Natural killer cell treated with Interleukin-12 subunit alpha and Interleukin-12 subunit beta and Interleukin-15 and Interleukin-18, amount 100 ng/mL, for 72 hours (primary cell): ENCODE data around the gene LSM8. TPM values are rescaled to one million over a fixed set of nuclear protein-coding genes. Genes with fewer than 3 reads are reported as not detected.

Experiments
- ATAC-seq, 2 donors: fragments of 150-1000 bp; cut with Tn5 transposase in 1 of 2; sonication (Bioruptor Pico), chemical (Tn5 transposase) in 1 of 2; 2 replicates each; pipeline ENCODE4 v1.10.0; 2021
- DNase-seq: peaks from one replicate; pipeline ENCODE4 v3.0.0; 2022; ENCODE audit warnings: low spot score
- H3K27ac Mint-ChIP-seq, 2 donors: 1 replicate in 1 of 2; 2 replicates in 1 of 2; pipeline ENCODE4 v1.8.0; 2022; ENCODE audit warnings: mixed read lengths in 2 of 2, mild to moderate bottlenecking in 1 of 2, moderate library complexity in 1 of 2
- H3K27me3 Mint-ChIP-seq, 2 donors: 1 replicate in 1 of 2; 2 replicates in 1 of 2; pipeline ENCODE4 v1.8.0; 2022; ENCODE audit warnings: mixed read lengths in 2 of 2
- H3K36me3 Mint-ChIP-seq: one replicate; pipeline ENCODE4 v1.8.0; 2022; ENCODE audit warnings: mixed read lengths
- H3K4me1 Mint-ChIP-seq, 2 donors: 1 replicate in 1 of 2; 2 replicates in 1 of 2; pipeline ENCODE4 v1.8.0; 2022; ENCODE audit warnings: low read depth in 2 of 2, mixed read lengths in 2 of 2, mild to moderate bottlenecking in 1 of 2
- H3K4me3 Mint-ChIP-seq: one replicate; pipeline ENCODE4 v1.8.0; 2022; ENCODE audit warnings: mixed read lengths
- H3K9me3 Mint-ChIP-seq: 2 replicates; pipeline ENCODE4 v1.8.0; 2022; ENCODE audit warnings: mixed read lengths
- total RNA-seq, 2 donors: library from RNA; stranded (reverse); gene quantifications; one replicate each; pipeline ENCODE4 v1.2.3, GENCODE V29; 2022

The LSM8 gene
- total RNA-seq, 2 donors from 2014 or later, result 37.3 to 48.0 TPM

- Mint-ChIP-seq H3K9me3 (peaks cover 3% of the 10 kb centered on the region), H3K36me3 (peaks cover 27% of the 10 kb centered on the region), H3K27ac (peak overlapping the region; percentile 96 to 97), H3K4me1 (peaks cover 26 to 40% of the 10 kb centered on the region in 2 donors), H3K27me3 (no peaks in the 10 kb centered on the region), H3K4me3 (peak overlapping the region; percentile 97)
- no peak for DNase-seq
- ATAC-seq, result no peak
Observed at GRCh38 chr7:118182593-118183427, 1.2 kb upstream of the LSM8 start.

- Mint-ChIP-seq H3K4me1 (peaks cover 30 to 44% of the 10 kb centered on the region in 2 donors), H3K27me3 (no peaks in the 10 kb centered on the region), H3K9me3 (peaks cover 3% of the 10 kb centered on the region), H3K36me3 (peaks cover 33% of the 10 kb centered on the region), H3K27ac (peak overlapping the region; percentile 96 to 97), H3K4me3 (peak overlapping the region; percentile 97)
- peak; percentile 2 for ATAC-seq
- no peak for DNase-seq
Observed at GRCh38 chr7:118183428-118183785, 557 bp upstream of the LSM8 start.

- H3K36me3 Mint-ChIP-seq, result peaks cover 33% of the 10 kb centered on the region
- H3K4me1 Mint-ChIP-seq, result peaks cover 30 to 44% of the 10 kb centered on the region in 2 donors
- H3K27me3 Mint-ChIP-seq, result no peaks in the 10 kb centered on the region
- H3K9me3 Mint-ChIP-seq, result peaks cover 3% of the 10 kb centered on the region
- DNase-seq (no peak), ATAC-seq (no peak)
- H3K27ac Mint-ChIP-seq, result peak overlapping the region; percentile 96 to 97
- H3K4me3 Mint-ChIP-seq, result peak overlapping the region; percentile 97
Observed at GRCh38 chr7:118184565-118184940, 589 bp downstream of the LSM8 start.

GRCh38 chr7:118185163-118185860 lies 1.3 kb downstream of the LSM8 start:
- Mint-ChIP-seq H3K27me3 (no peaks in the 10 kb centered on the region), H3K4me3 (peak overlapping the region; percentile 97), H3K36me3 (peaks cover 33% of the 10 kb centered on the region), H3K4me1 (peaks cover 30 to 44% of the 10 kb centered on the region in 2 donors), H3K9me3 (peaks cover 3% of the 10 kb centered on the region), H3K27ac (peak overlapping the region; percentile 96 to 97)
- ATAC-seq, result no peak
- no peak for DNase-seq

GRCh38 chr7:118186501-118186900 lies 2.5 kb downstream of the LSM8 start:
- Mint-ChIP-seq H3K27me3 (no peaks in the 10 kb centered on the region), H3K36me3 (peaks cover 35% of the 10 kb centered on the region), H3K27ac (peak overlapping the region; percentile 96 to 97), H3K4me3 (peak overlapping the region; percentile 97), H3K9me3 (peaks cover 3% of the 10 kb centered on the region), H3K4me1 (peaks cover 30 to 44% of the 10 kb centered on the region in 2 donors)
- no peak for ATAC-seq
- no peak for DNase-seq

GRCh38 chr7:118194571-118194970 lies 10.6 kb downstream of the LSM8 start:
- DNase-seq (no peak), ATAC-seq (no peak)
- Mint-ChIP-seq H3K4me1 (no peaks in the 10 kb centered on the region), H3K9me3 (no peaks in the 10 kb centered on the region), H3K27me3 (no peaks in the 10 kb centered on the region), H3K4me3 (no peak overlapping the region), H3K36me3 (peaks cover 5% of the 10 kb centered on the region), H3K27ac (no peak overlapping the region)

GRCh38 chr7:118195837-118196474 lies 12.0 kb downstream of the LSM8 start:
- Mint-ChIP-seq H3K9me3 (no peaks in the 10 kb centered on the region), H3K36me3 (peaks cover 5% of the 10 kb centered on the region), H3K27ac (no peak overlapping the region), H3K4me3 (no peak overlapping the region), H3K27me3 (no peaks in the 10 kb centered on the region), H3K4me1 (no peaks in the 10 kb centered on the region)
- ATAC-seq (peak; percentile 40 to 68), DNase-seq (no peak)

GRCh38 chr7:118202061-118202460 lies 18.1 kb downstream of the LSM8 start:
- no peak overlapping the region for H3K27ac Mint-ChIP-seq
- no peak overlapping the region for H3K4me3 Mint-ChIP-seq
- no peaks in the 10 kb centered on the region for H3K36me3 Mint-ChIP-seq
- no peaks in the 10 kb centered on the region for H3K9me3 Mint-ChIP-seq
- no peak for DNase-seq
- peaks cover 5 to 7% of the 10 kb centered on the region in 2 donors for H3K27me3 Mint-ChIP-seq
- H3K4me1 Mint-ChIP-seq, result no peaks in the 10 kb centered on the region
- ATAC-seq, result no peak

- peak overlapping the region; percentile 85 for H3K4me3 Mint-ChIP-seq
- H3K9me3 Mint-ChIP-seq, result no peaks in the 10 kb centered on the region
- H3K27me3 Mint-ChIP-seq, result peaks cover 11 to 15% of the 10 kb centered on the region in 2 donors
- H3K4me1 Mint-ChIP-seq, result peaks cover 12% of the 10 kb centered on the region in 2 donors
- H3K36me3 Mint-ChIP-seq, result no peaks in the 10 kb centered on the region
- ATAC-seq (peak; percentile 90), DNase-seq (peak; percentile 72)
- H3K27ac Mint-ChIP-seq, result peak overlapping the region; percentile 46 to 75
Observed at GRCh38 chr7:118214051-118214832, 30.3 kb downstream of the LSM8 start.

- no peaks in the 10 kb centered on the region for H3K36me3 Mint-ChIP-seq
- no peaks in the 10 kb centered on the region for H3K9me3 Mint-ChIP-seq
- peaks cover 12 to 15% of the 10 kb centered on the region in 2 donors for H3K27me3 Mint-ChIP-seq
- DNase-seq (no peak), ATAC-seq (peak in 1 of 2 donors; percentile 3)
- peak overlapping the region; percentile 85 for H3K4me3 Mint-ChIP-seq
- peaks cover 12% of the 10 kb centered on the region in 2 donors for H3K4me1 Mint-ChIP-seq
- H3K27ac Mint-ChIP-seq, result peak overlapping the region; percentile 46 to 75
Observed at GRCh38 chr7:118214833-118215182, 30.8 kb downstream of the LSM8 start.

GRCh38 chr7:118217210-118217619 lies 33.3 kb downstream of the LSM8 start:
- DNase-seq (no peak), ATAC-seq (no peak)
- peaks cover 12% of the 10 kb centered on the region in 2 donors for H3K4me1 Mint-ChIP-seq
- H3K36me3 Mint-ChIP-seq, result no peaks in the 10 kb centered on the region
- H3K4me3 Mint-ChIP-seq, result no peak overlapping the region
- no peaks in the 10 kb centered on the region for H3K9me3 Mint-ChIP-seq
- no peak overlapping the region for H3K27ac Mint-ChIP-seq
- peaks cover 12 to 13% of the 10 kb centered on the region in 2 donors for H3K27me3 Mint-ChIP-seq

- H3K4me1 Mint-ChIP-seq, result peaks cover 12% of the 10 kb centered on the region in 2 donors
- H3K36me3 Mint-ChIP-seq, result no peaks in the 10 kb centered on the region
- H3K9me3 Mint-ChIP-seq, result no peaks in the 10 kb centered on the region
- no peak overlapping the region for H3K27ac Mint-ChIP-seq
- no peak for DNase-seq
- peaks cover 12 to 13% of the 10 kb centered on the region in 2 donors for H3K27me3 Mint-ChIP-seq
- no peak overlapping the region for H3K4me3 Mint-ChIP-seq
- no peak for ATAC-seq
Observed at GRCh38 chr7:118218413-118219156, 34.6 kb downstream of the LSM8 start.

- Mint-ChIP-seq H3K27me3 (peaks cover 12 to 13% of the 10 kb centered on the region in 2 donors), H3K36me3 (no peaks in the 10 kb centered on the region), H3K4me3 (no peak overlapping the region), H3K9me3 (no peaks in the 10 kb centered on the region), H3K27ac (no peak overlapping the region), H3K4me1 (peaks cover 8 to 9% of the 10 kb centered on the region in 2 donors)
- no peak for DNase-seq
- no peak for ATAC-seq
Observed at GRCh38 chr7:118219157-118219512, 35.2 kb downstream of the LSM8 start.
